ENCODE measurements around the gene MED22. TPM values are rescaled to one million over a fixed set of nuclear protein-coding genes. Genes with fewer than 3 reads are reported as not detected.
A peak's percentile ranks its signal among the peaks of the same experiment; 100 is the strongest.

MED22 gene
- polyA plus RNA-seq, 1 experiment = 28.3 TPM

- TF ChIP-seq CTCF (IDR thresholded peaks at IDR 0.05; ENCODE audit: insufficient read depth, low read depth, low read length) = no peak
- H3K4me3 ChIP-seq (ENCODE audit: low read depth, low read length) = no peak overlapping the region
- ChIA-PET CTCF (interaction anchor here (4.7 kb wide), 1 partner anchor 14 kb away, joined by 13 read pairs; no protein-coding TSS in a partner anchor), POLR2A (no interaction called here)
- H3K27me3 ChIP-seq (ENCODE audit: control insufficient read depth, insufficient read depth, low read length) = no peaks in the 10 kb centered on the region
- no peak for DNase-seq (ENCODE audit: low read depth)
- H3K36me3 ChIP-seq (ENCODE audit: control insufficient read depth, insufficient read depth, low read length) = peaks cover 52% of the 10 kb centered on the region
These were observed 3.9 kb downstream of the MED22 start for GRCh38 chr9:133344071-133344470.

- CTCF ChIA-PET = interaction anchor here (1.5 to 4.7 kb wide), 2 partner anchors 12 to 34 kb away, joined by 3 to 13 read pairs; partner anchors contain the start of gene STKLD1
- Histone ChIP-seq H3K36me3 (ENCODE audit: control insufficient read depth, insufficient read depth, low read length) (peaks cover 52% of the 10 kb centered on the region), H3K27me3 (ENCODE audit: control insufficient read depth, insufficient read depth, low read length) (no peaks in the 10 kb centered on the region), H3K4me3 (ENCODE audit: low read depth, low read length) (no peak overlapping the region)
- no peak for DNase-seq (ENCODE audit: low read depth)
- peak; percentile 34 for TF ChIP-seq CTCF (IDR thresholded peaks at IDR 0.05; ENCODE audit: insufficient read depth, low read depth, low read length)
- POLR2A ChIA-PET = no interaction called here
These were observed 5.4 kb downstream of the MED22 start for GRCh38 chr9:133342570-133342969.

- H3K4me3 ChIP-seq (ENCODE audit: low read depth, low read length) = no peak overlapping the region
- peaks cover 52% of the 10 kb centered on the region for H3K36me3 ChIP-seq (ENCODE audit: control insufficient read depth, insufficient read depth, low read length)
- DNase-seq (ENCODE audit: low read depth) = no peak
- ChIA-PET CTCF (interaction anchor here (1.5 to 4.7 kb wide), 2 partner anchors 12 to 35 kb away, joined by 3 to 13 read pairs; partner anchors contain the start of gene STKLD1), POLR2A (no interaction called here)
- H3K27me3 ChIP-seq (ENCODE audit: control insufficient read depth, insufficient read depth, low read length) = no peaks in the 10 kb centered on the region
- TF ChIP-seq CTCF (IDR thresholded peaks at IDR 0.05; ENCODE audit: insufficient read depth, low read depth, low read length) = peak; percentile 16; the same call in 1 of the 2 replicates
These were observed 5.9 kb downstream of the MED22 start for GRCh38 chr9:133342069-133342406.

GRCh38 chr9:133341369-133342068 lies 6.4 kb downstream of the MED22 start:
- CTCF ChIA-PET = interaction anchor here (1.4 to 4.7 kb wide), 3 partner anchors 11 to 155 kb away, joined by 3 to 13 read pairs (median 3); partner anchors contain the start of gene STKLD1
- peaks cover 52% of the 10 kb centered on the region for H3K36me3 ChIP-seq (ENCODE audit: control insufficient read depth, insufficient read depth, low read length)
- TF ChIP-seq CTCF (IDR thresholded peaks at IDR 0.05; ENCODE audit: insufficient read depth, low read depth, low read length) = no peak
- H3K4me3 ChIP-seq (ENCODE audit: low read depth, low read length) = no peak overlapping the region
- DNase-seq (ENCODE audit: low read depth) = no peak
- POLR2A ChIA-PET = no interaction called here
- no peaks in the 10 kb centered on the region for H3K27me3 ChIP-seq (ENCODE audit: control insufficient read depth, insufficient read depth, low read length)

GRCh38 chr9:133340916-133341315 lies 7.0 kb downstream of the MED22 start:
- CTCF ChIA-PET = interaction anchor here (1.3 to 4.7 kb wide), 4 partner anchors 10 to 154 kb away, joined by 3 to 13 read pairs (median 3); partner anchors contain the start of gene STKLD1
- TF ChIP-seq CTCF (IDR thresholded peaks at IDR 0.05; ENCODE audit: insufficient read depth, low read depth, low read length) = no peak
- POLR2A ChIA-PET = no interaction called here
- no peak for DNase-seq (ENCODE audit: low read depth)
- no peaks in the 10 kb centered on the region for H3K27me3 ChIP-seq (ENCODE audit: control insufficient read depth, insufficient read depth, low read length)
- H3K4me3 ChIP-seq (ENCODE audit: low read depth, low read length) = no peak overlapping the region
- peaks cover 52% of the 10 kb centered on the region for H3K36me3 ChIP-seq (ENCODE audit: control insufficient read depth, insufficient read depth, low read length)
